Left cardiac atrium (tissue), 4 donors: ENCODE measurements around the gene GPR3. TPM values are rescaled to one million over a fixed set of nuclear protein-coding genes. Genes with fewer than 3 reads are reported as not detected.
"Not testable (repeated sequence)": the region's sequence is repeated elsewhere in the genome, so short reads cannot be mapped to it uniquely, and the experiment has no call there.

Experiments used
- ATAC-seq, 2 donors: fragments of 200-7000 bp; cut with Tn5 transposase; one replicate each; pipeline ENCODE4 v1.9.1; 2020; ENCODE audit warnings: mild to moderate bottlenecking in 2 of 2, moderate library complexity in 2 of 2
- DNase-seq: peaks from one replicate; pipeline ENCODE4 v3.0.0-alpha.2; 2020
- intact Hi-C, 2 donors: fragments of 100-400 bp; cut with DNase I; formaldehyde crosslinking; loops; one replicate each; pipeline versions ENCODE4 v1.14.1 to v1.15.1; 2022 to 2023
- total RNA-seq, 2 donors: library from RNA; stranded (reverse); fragmentation: NEBNext Ultra II Directional; extraction: Animal tissue kit (Norgen Biotek cat#: 25700); gene quantifications; one replicate each; pipeline ENCODE4 v1.2.1, GENCODE V29; 2021
- donor health status: DM: no; HTN: yes; CAD: no.
- donor health status: DM: no; HTN: yes; CAD: no; lungs with severe emphysema.
- donor health status: DM: yes; HTN: yes; CAD: no.
- donor health status: Dilated cardiomyopathy.

The GPR3 gene
- total RNA-seq, 2 donors from 2014 or later = 1.7 to 12.4 TPM

DNA sequence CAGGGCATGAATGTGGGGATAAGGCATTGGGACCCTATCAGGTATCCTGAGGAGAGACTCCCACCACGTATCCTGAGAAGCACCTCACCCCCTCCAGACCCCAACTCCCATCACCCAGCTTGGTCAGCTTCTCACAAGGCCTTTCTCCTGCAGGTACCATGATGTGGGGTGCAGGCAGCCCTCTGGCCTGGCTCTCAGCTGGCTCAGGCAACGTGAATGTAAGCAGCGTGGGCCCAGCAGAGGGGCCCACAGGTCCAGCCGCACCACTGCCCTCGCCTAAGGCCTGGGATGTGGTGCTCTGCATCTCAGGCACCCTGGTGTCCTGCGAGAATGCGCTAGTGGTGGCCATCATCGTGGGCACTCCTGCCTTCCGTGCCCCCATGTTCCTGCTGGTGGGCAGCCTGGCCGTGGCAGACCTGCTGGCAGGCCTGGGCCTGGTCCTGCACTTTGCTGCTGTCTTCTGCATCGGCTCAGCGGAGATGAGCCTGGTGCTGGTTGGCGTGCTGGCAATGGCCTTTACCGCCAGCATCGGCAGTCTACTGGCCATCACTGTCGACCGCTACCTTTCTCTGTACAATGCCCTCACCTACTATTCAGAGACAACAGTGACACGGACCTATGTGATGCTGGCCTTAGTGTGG is 1.3 kb downstream of the GPR3 start:
- ATAC-seq = no peak
- DNase-seq = no peak
- intact Hi-C loops = loop anchor here (2.0 to 10.0 kb wide), 3 partner anchors 36 to 289 kb away; no protein-coding TSS in a partner anchor

DNA sequence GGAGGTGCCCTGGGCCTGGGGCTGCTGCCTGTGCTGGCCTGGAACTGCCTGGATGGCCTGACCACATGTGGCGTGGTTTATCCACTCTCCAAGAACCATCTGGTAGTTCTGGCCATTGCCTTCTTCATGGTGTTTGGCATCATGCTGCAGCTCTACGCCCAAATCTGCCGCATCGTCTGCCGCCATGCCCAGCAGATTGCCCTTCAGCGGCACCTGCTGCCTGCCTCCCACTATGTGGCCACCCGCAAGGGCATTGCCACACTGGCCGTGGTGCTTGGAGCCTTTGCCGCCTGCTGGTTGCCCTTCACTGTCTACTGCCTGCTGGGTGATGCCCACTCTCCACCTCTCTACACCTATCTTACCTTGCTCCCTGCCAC is 1.8 kb downstream of the GPR3 start:
- ATAC-seq = no peak
- intact Hi-C loops = loop anchor here (2.0 to 10.0 kb wide), 3 partner anchors 37 to 289 kb away; no protein-coding TSS in a partner anchor
- DNase-seq = no peak

- intact Hi-C loops = loop anchor here (2.0 to 10.0 kb wide), 3 partner anchors 38 to 290 kb away; no protein-coding TSS in a partner anchor
- ATAC-seq = no peak
- DNase-seq = no peak
These were observed 2.5 kb downstream of the GPR3 start for GRCh38 chr1:27394925-27395324.

DNA sequence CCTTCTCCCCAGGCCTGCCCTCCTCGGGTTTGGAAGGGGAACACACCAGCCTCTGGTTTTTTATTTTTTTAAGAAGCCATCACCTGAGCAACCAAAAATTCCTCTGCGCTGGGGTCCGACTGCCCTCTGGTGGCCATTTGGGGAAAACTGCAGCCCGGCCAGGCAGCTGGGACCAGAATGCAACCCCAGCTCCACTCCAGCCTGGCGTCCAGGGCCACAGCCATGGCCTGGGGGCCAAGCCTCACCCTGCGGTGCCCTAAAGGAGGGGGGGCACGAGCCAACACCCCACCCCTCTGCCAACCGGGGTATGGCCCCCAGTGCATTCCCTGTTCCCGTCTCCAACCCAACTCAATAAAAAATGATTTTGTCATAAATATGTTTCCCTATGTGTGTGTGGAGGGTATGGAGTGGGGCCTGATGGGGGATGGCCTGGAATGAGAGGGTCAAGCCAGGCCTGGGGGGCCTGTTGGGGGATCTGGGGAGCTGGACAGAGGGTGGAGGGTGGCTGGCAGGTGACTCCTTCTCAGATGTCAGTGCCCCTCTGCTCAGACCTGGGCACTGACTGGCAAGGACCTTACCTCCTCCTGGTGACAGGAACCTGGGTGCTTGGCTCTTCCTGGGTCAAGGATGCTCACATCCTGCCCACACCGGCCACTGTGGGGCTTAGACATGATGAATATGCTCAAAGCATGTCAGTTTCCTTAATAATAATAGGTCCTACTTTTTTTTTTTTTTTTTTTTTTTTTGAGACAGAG is 3.2 kb downstream of the GPR3 start:
- ATAC-seq = peak; percentile 11 to 19
- intact Hi-C loops = loop anchor here (2.0 to 10.0 kb wide), 3 partner anchors 93 to 291 kb away; no protein-coding TSS in a partner anchor
- peak; percentile 71 for DNase-seq

DNA sequence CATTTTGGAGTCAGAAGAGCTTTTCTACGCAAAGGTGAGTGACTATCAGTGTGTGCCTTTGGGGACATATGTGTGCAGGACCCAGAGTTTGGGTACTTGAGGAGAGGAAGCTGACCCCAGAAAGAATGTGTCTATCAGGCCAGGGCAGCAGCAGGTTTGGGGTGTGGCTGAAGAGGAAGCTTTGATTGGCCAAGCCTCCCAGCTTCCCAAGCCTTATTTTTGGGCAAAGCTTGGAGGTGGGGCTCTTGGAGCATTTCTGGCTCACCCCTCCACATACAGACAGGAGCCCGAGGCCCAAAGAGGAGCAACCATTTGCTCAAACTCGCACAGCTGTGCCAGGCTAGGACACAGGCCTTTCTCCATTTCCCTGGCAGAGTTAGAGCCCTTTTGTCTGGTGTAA is 4.7 kb downstream of the GPR3 start:
- intact Hi-C loops = loop anchor here (2.0 to 10.0 kb wide), 2 partner anchors 210 to 292 kb away; no protein-coding TSS in a partner anchor
- DNase-seq (no peak), ATAC-seq (no peak)

GRCh38 chr1:27397749-27398148 is 5.3 kb downstream of the GPR3 start:
- intact Hi-C loops = loop anchor here (2.0 to 10.0 kb wide), 2 partner anchors 209 to 293 kb away; no protein-coding TSS in a partner anchor
- no peak for ATAC-seq
- DNase-seq = no peak

- DNase-seq = no peak
- ATAC-seq = no peak
- intact Hi-C loops = loop anchor here in 1 of 2 donors (10.0 kb wide), 1 partner anchor 294 kb away; no protein-coding TSS in a partner anchor
These were observed 6.2 kb downstream of the GPR3 start for GRCh38 chr1:27398405-27399149.

GRCh38 chr1:27399251-27400025 is 7.0 kb downstream of the GPR3 start:
- intact Hi-C loops = loop anchor here (5.0 to 10.0 kb wide), 2 partner anchors 263 to 295 kb away; no protein-coding TSS in a partner anchor
- ATAC-seq (no peak), DNase-seq (no peak)

DNA sequence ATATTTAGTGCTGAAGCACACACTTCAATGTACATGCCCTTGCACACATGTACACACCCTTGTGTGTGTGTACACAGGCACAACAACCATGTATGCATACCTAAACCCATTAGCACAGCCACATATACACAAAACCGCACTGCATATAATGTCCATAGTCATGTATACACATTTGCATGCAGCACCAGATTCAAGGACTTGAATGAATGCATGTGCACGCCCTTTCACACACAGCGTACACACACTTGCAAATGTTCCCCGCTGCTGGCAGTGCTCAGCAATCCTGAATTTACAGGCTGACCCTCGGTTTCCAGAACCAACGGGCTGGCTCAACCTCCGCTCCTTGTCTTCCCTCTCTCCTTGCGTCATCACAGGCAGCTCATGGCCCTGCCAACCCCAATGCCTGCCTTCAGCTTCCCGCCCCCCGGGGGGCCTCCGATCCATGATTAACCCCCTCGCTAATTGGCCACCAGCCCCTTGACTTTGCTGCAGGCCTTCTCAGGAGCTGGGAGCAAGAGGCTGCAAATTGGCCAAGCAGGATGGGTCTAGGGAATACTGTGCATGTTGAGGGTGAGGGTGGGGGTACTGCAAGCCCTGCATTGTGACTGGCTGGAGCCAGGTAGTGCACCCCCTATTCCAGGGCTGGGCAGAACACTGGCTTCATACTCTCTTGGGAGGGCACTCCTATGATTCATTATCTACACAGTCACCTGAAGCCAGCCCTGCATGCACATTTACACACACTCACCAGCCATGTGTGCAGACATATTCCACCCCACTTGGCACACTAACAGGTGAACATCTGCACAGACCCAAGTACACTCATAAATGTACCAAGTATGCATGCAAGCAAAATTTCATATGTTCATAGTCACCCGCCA is 7.9 kb downstream of the GPR3 start:
- DNase-seq = no peak
- intact Hi-C loops = loop anchor here in 1 of 2 donors (5.0 kb wide), 1 partner anchor 262 kb away; no protein-coding TSS in a partner anchor

GRCh38 chr1:27400963-27401341 is 8.5 kb downstream of the GPR3 start:
- DNase-seq (no peak), ATAC-seq (no peak)
- intact Hi-C loops = loop anchor here in 1 of 2 donors (5.0 kb wide), 1 partner anchor 261 kb away; no protein-coding TSS in a partner anchor

More for the DNA sequence above, 7.9 kb downstream of the GPR3 start:
- ATAC-seq = no peak

DNA sequence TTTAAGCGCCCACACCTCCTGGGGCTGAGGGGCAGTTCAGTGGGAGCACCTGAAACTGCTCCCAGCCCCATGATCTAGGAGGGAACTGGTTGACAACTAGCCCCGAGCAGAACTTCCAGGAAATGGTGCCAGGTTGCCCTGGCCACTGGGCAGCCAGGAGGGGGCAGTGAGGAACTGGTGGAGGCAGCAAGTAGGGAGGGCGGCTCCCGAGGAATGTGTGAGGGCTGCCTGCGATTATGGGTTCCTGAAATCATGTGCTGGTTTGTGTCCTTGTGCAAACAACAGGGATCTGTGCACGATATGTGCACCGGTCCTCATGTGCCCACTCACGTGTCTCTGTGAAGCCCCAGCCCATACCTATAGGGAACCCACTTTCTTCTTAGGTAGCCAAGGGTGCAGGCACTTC is 9.9 kb downstream of the GPR3 start:
- DNase-seq (peak; percentile 81), ATAC-seq (peak; percentile 50 to 56)
- intact Hi-C loops = loop anchor here in 1 of 2 donors (5.0 kb wide), 1 partner anchor 260 kb away; no protein-coding TSS in a partner anchor

DNA sequence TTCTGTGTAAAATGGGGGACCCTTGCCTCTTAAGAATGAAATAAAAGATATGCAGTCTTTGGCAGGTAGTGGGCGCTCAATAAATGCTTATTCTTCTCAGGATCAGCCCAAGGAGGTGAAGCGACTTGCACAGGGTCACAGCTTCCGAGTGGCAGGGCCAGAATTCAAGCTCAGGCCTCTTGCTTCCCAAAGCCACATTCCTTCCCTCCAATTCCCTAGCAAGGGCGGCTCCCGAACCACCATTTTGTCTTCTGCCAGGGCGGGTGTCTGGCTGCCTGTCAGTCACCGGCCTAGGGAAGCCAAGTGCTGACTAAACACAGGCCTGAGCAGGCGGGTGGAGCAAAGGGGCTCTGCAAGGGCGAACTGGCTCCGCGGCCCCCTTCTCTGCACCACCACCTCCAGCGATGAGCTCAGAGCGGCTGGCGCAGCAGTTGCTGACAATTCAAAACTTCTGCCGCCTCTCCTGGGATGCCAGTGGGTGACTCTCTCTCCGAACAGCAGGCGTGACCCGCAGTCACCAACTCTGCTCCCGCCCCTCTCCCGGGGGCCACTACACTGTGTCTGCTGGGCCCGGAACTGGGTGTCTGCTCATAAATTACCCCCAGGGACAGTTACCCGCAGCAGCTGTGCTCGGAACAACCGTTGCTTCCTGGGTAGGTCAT is 10.8 kb downstream of the GPR3 start:
- peak; percentile 53 to 61 for ATAC-seq
- peak; percentile 74 for DNase-seq
- intact Hi-C loops = loop anchor here in 1 of 2 donors (5.0 kb wide), 1 partner anchor 259 kb away; no protein-coding TSS in a partner anchor

DNA sequence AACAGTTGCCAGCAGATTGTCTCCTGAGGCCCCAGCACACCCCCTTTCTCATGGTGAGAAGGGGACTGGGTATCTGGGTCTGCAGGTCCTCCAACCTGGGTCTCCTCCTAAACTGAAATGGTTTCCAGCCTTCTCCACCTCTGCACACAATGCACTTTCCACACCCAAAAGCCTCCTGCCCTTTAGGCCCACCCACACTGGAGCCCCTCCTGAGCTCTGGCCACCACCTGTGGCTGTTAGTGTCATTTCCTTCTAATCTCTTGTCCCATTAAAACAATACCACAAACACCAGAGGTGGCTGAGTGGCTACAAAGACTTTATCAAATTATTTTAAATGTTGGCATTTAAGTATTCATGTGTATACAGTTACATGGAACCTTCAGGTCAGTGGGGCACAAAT is 11.5 kb downstream of the GPR3 start:
- ATAC-seq (no peak), DNase-seq (no peak)
- intact Hi-C loops = loop anchor here in 1 of 2 donors (5.0 kb wide), 1 partner anchor 258 kb away; no protein-coding TSS in a partner anchor

GRCh38 chr1:27405074-27405473 is 12.7 kb downstream of the GPR3 start:
- ATAC-seq = peak; percentile 9 to 52
- intact Hi-C loops = no loop called here
- DNase-seq = peak; percentile 65

- ATAC-seq = peak in 1 of 2 donors; percentile 6
- intact Hi-C loops, DNase-seq: not testable (repeated sequence)
These were observed 13.4 kb downstream of the GPR3 start for GRCh38 chr1:27405598-27406361.

GRCh38 chr1:27406362-27406680 is 13.9 kb downstream of the GPR3 start:
- intact Hi-C loops = no loop called here
- ATAC-seq (no peak), DNase-seq (no peak)
